ENCODE results near the gene ESYT1.
A peak's percentile ranks its signal among the peaks of the same experiment; 100 is the strongest.

The ESYT1 gene

GRCh38 chr12:56127888-56128669 is at the start of gene ESYT1:
Gene ESYT1 (plus strand): TSS chr12:56128267. CDS start chr12:56128320, 53 bp downstream.
- peak; percentile 89 to 96 for DNase-seq (ENCODE audit: low read depth in 2 of 2)

GRCh38 chr12:56078427-56078826 is 49.6 kb upstream of the ESYT1 start:
- no peak for DNase-seq (ENCODE audit: low read depth in 2 of 2)

- peak; percentile 45 to 49 for DNase-seq (ENCODE audit: low read depth in 2 of 2)
These were observed 48.9 kb upstream of the ESYT1 start for GRCh38 chr12:56078931-56079722.

- peak; percentile 45 to 72 for DNase-seq (ENCODE audit: low read depth in 2 of 2)
These were observed 48.1 kb upstream of the ESYT1 start, which contains the start of gene ERBB3 for GRCh38 chr12:56079723-56080555. Gene ERBB3 (plus strand): TSS chr12:56080165. CDS start chr12:56080301, 136 bp downstream.

- DNase-seq (ENCODE audit: low read depth in 2 of 2), result no peak
These were observed 47.4 kb upstream of the ESYT1 start for GRCh38 chr12:56080556-56081138.

- no peak for DNase-seq (ENCODE audit: low read depth in 2 of 2)
These were observed 46.4 kb upstream of the ESYT1 start for GRCh38 chr12:56081393-56082347.

GRCh38 chr12:56082382-56082781 is 45.7 kb upstream of the ESYT1 start:
- DNase-seq (ENCODE audit: low read depth in 2 of 2), result no peak

- no peak for DNase-seq (ENCODE audit: low read depth in 2 of 2)
These were observed 45.1 kb upstream of the ESYT1 start for GRCh38 chr12:56082967-56083366.

GRCh38 chr12:56084958-56085543 is 43.0 kb upstream of the ESYT1 start:
- peak in 1 of 2 donors; percentile 25 for DNase-seq (ENCODE audit: low read depth in 2 of 2)

- DNase-seq (ENCODE audit: low read depth in 2 of 2), result no peak
These were observed 42.0 kb upstream of the ESYT1 start for GRCh38 chr12:56086096-56086495.

- no peak for DNase-seq (ENCODE audit: low read depth in 2 of 2)
These were observed 41.5 kb upstream of the ESYT1 start for GRCh38 chr12:56086608-56087007.

- no peak for DNase-seq (ENCODE audit: low read depth in 2 of 2)
These were observed 40.8 kb upstream of the ESYT1 start for GRCh38 chr12:56087220-56087619.

GRCh38 chr12:56097738-56098137 is 30.3 kb upstream of the ESYT1 start:
- no peak for DNase-seq (ENCODE audit: low read depth in 2 of 2)

- DNase-seq (ENCODE audit: low read depth in 2 of 2), result no peak
These were observed 29.5 kb upstream of the ESYT1 start for GRCh38 chr12:56098592-56098991.

- DNase-seq (ENCODE audit: low read depth in 2 of 2), result no peak
These were observed 28.3 kb upstream of the ESYT1 start for GRCh38 chr12:56099787-56100186.

- no peak for DNase-seq (ENCODE audit: low read depth in 2 of 2)
These were observed 27.0 kb upstream of the ESYT1 start for GRCh38 chr12:56101045-56101444.

- DNase-seq (ENCODE audit: low read depth in 2 of 2), result no peak
These were observed 25.4 kb upstream of the ESYT1 start for GRCh38 chr12:56102683-56103065.

GRCh38 chr12:56103066-56103711 is 24.9 kb upstream of the ESYT1 start:
- no peak for DNase-seq (ENCODE audit: low read depth in 2 of 2)

GRCh38 chr12:56103823-56104108 is 24.3 kb upstream of the ESYT1 start:
- no peak for DNase-seq (ENCODE audit: low read depth in 2 of 2)

Measured in stimulated activated CD4-positive, alpha-beta T cell treated with anti-CD3 and anti-CD28 coated beads, Interleukin-4, amount 100 ng/mL, for 48 hours (primary cell).